HG03103 (cell line): Measurements from ENCODE around the gene PRKAG2.
"Not testable (repeated sequence)": the region's sequence is repeated elsewhere in the genome, so short reads cannot be mapped to it uniquely, and the experiment has no call there.

Experiments
- ATAC-seq: cut with Tn5 transposase; IDR thresholded peaks from one replicate; pipeline ENCODE4 v1.9.1; 2021; ENCODE audit warnings: low read depth; ENCODE audit not compliant: unreplicated experiment

Gene PRKAG2

DNA sequence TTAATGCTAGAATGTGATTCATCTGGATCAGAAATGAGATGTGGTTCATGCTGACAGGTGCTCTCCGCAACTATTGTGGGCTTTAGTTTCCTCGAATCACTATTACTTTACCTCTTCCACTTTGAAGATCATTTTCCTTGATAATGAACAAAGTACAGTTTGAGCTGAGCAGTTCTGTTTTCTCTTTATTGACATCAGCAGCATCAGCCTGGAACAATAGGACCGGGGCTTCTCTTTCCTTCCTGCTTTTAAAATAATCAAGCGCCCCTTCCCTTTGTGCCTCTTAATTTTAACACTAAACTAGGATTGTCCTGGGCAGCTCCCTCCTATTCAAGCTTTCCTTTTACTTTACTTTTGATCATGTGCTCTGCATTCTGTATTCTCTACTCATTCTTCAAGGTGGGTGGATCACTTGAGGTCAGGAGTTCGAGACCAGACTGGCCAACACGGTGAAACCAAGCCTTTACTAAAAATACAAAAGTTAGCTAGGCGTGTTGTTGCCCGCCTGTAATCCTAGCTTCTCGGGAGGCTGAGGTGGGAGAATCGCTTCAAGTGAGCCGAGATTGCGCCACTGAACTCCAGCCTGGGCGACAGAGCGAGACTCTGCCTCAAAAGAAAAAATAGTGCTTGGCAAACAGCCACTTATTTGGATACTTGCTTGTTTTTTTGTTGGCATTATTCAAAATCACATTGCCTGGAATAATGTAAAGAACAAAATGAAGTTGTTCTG lies 290.2 kb downstream of the PRKAG2 start:
- ATAC-seq: no peak

DNA sequence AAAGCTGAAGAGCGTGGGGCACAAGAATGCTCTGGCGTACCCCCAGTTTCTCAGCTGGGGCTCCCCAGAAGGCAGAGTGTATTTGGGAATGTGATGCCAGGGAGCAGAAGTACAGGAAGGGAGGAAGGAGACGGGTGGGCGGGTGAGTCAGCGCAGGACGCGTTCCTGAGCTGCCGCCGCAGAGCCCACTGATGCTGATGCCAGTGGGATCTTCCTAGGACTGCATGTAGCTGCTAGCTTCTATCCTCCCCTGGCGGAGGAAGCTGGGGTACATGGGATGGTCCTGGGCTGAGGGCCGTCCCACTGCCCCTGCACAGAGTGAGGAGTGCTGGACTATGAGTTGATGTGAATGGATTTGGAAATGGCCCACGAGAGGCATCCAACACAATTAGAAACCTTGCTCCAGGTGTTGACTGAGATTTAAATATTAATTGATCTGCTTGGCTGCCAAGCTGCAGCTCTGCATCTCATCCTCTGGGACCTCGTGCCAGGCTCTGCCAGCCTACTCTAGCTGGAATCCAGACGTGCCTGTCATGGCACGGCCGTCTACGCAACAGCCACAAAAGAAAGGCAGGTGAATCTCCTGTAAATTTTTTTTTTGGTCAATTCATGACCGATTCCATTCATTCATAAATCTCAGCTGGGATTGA lies 291.0 kb downstream of the PRKAG2 start:
- ATAC-seq: no peak

DNA sequence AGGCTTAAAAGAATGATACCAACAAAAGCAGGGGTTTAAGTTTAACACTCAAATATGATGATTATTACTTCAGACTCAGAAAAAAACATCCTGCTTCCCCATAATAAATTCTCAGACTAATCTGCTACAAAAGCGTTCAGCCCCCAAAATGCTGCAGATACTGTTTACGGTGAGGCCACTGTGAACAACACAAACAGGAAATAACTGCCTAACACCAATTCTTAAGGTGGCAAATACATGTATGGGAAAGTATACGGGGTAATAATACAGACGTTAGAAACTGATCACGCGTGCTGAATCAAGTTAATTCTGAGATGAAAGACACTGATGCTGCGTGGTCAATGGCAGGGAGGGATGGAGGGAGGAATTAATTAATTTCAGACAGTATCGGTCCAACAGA lies 295.2 kb downstream of the PRKAG2 start:
- no peak for ATAC-seq

DNA sequence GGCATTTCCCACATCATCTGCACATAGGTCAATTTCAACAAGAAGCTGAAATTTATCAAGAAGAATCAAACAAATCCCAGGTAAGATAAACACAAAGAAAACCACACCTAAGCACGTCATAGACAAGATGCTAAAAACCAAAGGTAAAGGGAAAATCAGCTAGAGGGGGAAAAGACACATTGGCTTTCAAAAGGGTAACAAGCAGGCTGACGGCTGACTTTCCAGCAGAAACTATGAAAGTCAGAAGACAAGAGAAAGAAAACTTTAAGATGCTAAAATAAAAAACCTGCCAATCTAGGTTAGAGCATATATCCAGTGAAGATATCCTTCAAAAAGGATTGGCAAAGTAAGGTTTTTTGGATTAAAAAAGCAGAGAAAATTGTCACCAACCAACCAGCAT lies 297.3 kb downstream of the PRKAG2 start:
- no peak for ATAC-seq

- ATAC-seq: no peak
Observed at GRCh38 chr7:151575410-151575809, 301.5 kb downstream of the PRKAG2 start.

DNA sequence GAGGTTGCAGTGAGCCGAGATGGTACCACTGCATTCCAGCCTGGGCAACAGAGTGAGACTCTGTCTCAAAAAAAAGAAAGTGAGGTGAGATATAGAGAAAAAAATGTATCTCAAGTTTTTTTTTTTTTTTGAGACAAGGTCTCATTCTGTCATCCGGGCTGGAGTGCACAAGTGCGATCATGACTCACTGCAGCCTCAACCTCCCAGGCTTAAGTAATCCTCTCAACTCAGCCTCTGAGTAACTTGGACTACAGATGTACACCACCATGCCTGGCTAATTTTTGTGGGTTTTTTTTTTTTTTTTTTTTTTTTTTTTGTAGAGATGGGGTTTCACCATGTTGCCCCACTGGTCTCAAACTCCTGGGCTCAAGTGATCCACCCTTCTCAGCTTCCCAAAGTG lies 303.9 kb downstream of the PRKAG2 start:
- ATAC-seq: not testable (repeated sequence)

- ATAC-seq: no peak
Observed at GRCh38 chr7:151572136-151572535, 304.8 kb downstream of the PRKAG2 start.

GRCh38 chr7:151571471-151571870 lies 305.4 kb downstream of the PRKAG2 start:
- no peak for ATAC-seq

DNA sequence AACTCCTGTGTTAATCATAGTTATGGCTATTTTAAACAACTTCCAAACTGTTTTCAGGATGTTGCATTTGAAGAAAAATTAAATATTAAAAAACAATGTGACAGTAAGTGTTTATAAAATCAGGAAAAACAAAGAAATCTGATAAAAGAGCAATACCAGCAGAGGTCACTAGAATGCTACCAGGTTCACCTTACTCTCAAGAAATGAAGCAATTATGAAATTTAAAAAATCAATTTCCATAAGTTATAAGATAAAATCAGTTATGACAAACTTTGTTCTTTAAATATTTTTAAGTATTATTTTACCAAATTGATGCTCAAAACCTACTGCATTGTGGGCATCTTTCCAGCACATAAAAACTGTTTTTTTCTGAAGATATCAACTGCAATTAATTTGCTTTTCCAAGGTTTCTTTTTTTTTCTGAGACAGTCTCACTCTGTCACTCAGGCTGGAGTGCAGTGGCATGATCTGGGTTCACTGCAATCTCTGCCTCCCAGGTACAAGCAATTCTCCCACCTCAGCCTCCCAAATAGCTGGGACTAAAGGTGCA lies 306.5 kb downstream of the PRKAG2 start:
- no peak for ATAC-seq

GRCh38 chr7:151568956-151569940 lies 307.7 kb downstream of the PRKAG2 start:
- no peak for ATAC-seq

- ATAC-seq: no peak
Observed at GRCh38 chr7:151566897-151567320, 310.0 kb downstream of the PRKAG2 start.

GRCh38 chr7:151565541-151565940 lies 311.4 kb downstream of the PRKAG2 start:
- no peak for ATAC-seq

DNA sequence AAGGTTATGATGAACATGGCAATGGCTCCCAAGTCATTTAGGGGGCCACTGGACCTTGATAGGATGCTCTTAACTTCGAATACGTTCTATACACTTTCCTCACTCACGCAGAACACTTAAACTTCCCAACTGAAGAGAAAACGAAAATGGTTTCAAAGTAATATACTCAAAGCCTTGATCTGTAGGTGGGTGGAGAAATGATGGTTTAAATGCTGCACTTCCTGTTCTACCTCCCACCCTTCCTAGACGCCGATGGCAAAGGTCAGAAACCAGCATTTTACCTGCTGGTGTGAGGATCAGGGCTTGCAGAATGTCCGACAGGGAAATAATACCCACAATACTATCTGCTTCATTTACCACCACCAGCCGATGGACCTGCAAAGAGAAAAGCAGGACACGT lies 316.7 kb downstream of the PRKAG2 start:
- no peak for ATAC-seq

GRCh38 chr7:151559557-151560183 lies 317.2 kb downstream of the PRKAG2 start:
- ATAC-seq: no peak

GRCh38 chr7:151558575-151558974 lies 318.3 kb downstream of the PRKAG2 start:
- no peak for ATAC-seq

DNA sequence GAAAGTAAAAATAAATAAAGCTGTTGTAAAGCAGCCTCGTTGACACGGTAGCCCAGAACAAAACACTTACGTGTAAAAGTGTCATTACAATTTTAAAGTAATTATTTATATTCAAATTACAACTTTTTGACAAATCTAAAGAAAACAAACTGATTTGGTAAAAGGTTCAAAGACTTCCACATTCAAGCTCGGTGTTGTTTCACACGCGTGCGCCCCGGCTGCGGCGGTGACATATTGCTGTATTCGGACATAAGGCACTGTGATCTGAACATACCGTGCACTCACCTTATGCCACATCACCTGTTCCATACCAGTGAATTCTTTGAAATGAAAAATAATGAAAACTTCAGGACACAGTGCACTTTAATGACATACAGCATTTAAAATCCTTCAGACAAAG lies 320.3 kb downstream of the PRKAG2 start:
- ATAC-seq: no peak

- no peak for ATAC-seq
Observed at GRCh38 chr7:151553356-151553755, 323.6 kb downstream of the PRKAG2 start.

GRCh38 chr7:151552352-151553028 lies 324.4 kb downstream of the PRKAG2 start:
- no peak for ATAC-seq

DNA sequence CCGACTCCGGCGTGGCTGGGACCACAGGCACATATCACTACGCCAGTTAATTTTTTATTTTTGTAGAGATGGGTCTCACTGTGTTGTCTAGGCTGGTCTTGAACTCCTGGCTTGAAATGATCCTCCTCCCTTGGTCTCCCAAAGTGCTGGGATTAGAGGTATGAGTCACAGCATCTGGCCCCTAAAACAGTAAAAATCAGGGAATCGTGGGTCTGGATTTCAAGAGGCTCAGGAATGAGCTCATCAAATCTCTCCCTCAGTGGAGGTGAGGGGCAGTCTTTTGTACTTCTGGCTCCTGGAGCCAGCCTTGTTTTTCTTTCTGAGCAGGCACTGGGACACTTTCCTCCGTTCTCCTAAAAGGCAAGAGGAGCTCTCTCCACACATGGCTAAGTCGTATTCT lies 325.1 kb downstream of the PRKAG2 start:
- ATAC-seq: no peak
